Skeletal muscle tissue (tissue), 4 donors: ENCODE measurements around the gene TENT5C. TPM values are rescaled to one million over a fixed set of nuclear protein-coding genes. Genes with fewer than 3 reads are reported as not detected.
A peak's percentile ranks its signal among the peaks of the same experiment; 100 is the strongest.

Experiments used
- H3K27ac ChIP-seq: one replicate; pipeline ENCODE4 v1.7.0; 2013; ENCODE audit warnings: mild to moderate bottlenecking, low read depth, low read length, inconsistent platforms
- H3K27me3 ChIP-seq, 3 donors: one replicate each; pipeline ENCODE4 v1.7.0; 2013; ENCODE audit warnings: low read length in 3 of 3; ENCODE audit not compliant: control insufficient read depth in 3 of 3, insufficient read depth in 3 of 3
- H3K36me3 ChIP-seq, 3 donors: one replicate each; pipeline ENCODE4 v1.7.0; 2013; ENCODE audit warnings: low read length in 3 of 3; ENCODE audit not compliant: control insufficient read depth in 3 of 3, insufficient read depth in 3 of 3
- H3K4me1 ChIP-seq, 3 donors: one replicate each; pipeline ENCODE4 v1.7.0; 2013; ENCODE audit warnings: low read length in 3 of 3, mild to moderate bottlenecking in 3 of 3; ENCODE audit not compliant: control insufficient read depth in 3 of 3, insufficient read depth in 3 of 3
- H3K4me3 ChIP-seq, 3 donors: one replicate each; pipeline ENCODE4 v1.7.0; 2013; ENCODE audit warnings: low read length in 3 of 3
- H3K9ac ChIP-seq, 3 donors: one replicate each; pipeline ENCODE4 v1.7.0; 2013; ENCODE audit warnings: low read length in 3 of 3, mild to moderate bottlenecking in 3 of 3, moderate library complexity in 2 of 3, low read depth in 1 of 3
- H3K9me3 ChIP-seq, 3 donors: one replicate each; pipeline ENCODE4 v1.7.0; 2013; ENCODE audit warnings: low read length in 3 of 3; ENCODE audit not compliant: control insufficient read depth in 3 of 3
- total RNA-seq: library from RNA; depleted of rRNA; stranded (reverse); fragments of >200 nt; gene quantifications from one replicate; pipeline ENCODE4 v1.2.3, GENCODE V29; 2014
- donor health status: Osteomylitis.

Gene TENT5C
- total RNA-seq, 1 donor from 2014 or later, result 48.0 TPM

- H3K4me1 ChIP-seq, result peaks cover 29 to 49% (median 35%) of the 10 kb centered on the region in 3 donors
- H3K9me3 ChIP-seq, result no peaks in the 10 kb centered on the region
- H3K27me3 ChIP-seq, result no peaks in the 10 kb centered on the region
- no peak overlapping the region for H3K9ac ChIP-seq
- H3K4me3 ChIP-seq, result no peak overlapping the region
- no peaks in the 10 kb centered on the region for H3K36me3 ChIP-seq
- no peak overlapping the region for H3K27ac ChIP-seq
Measured at GRCh38 chr1:117659550-117660270, 53.9 kb downstream of the TENT5C start.

- no peak overlapping the region for H3K27ac ChIP-seq
- no peak overlapping the region for H3K4me3 ChIP-seq
- H3K4me1 ChIP-seq, result peaks cover 29 to 42% (median 35%) of the 10 kb centered on the region in 3 donors
- no peaks in the 10 kb centered on the region for H3K9me3 ChIP-seq
- H3K27me3 ChIP-seq, result no peaks in the 10 kb centered on the region
- H3K36me3 ChIP-seq, result no peaks in the 10 kb centered on the region
- no peak overlapping the region for H3K9ac ChIP-seq
Measured at GRCh38 chr1:117660271-117660965, 54.6 kb downstream of the TENT5C start.

DNA sequence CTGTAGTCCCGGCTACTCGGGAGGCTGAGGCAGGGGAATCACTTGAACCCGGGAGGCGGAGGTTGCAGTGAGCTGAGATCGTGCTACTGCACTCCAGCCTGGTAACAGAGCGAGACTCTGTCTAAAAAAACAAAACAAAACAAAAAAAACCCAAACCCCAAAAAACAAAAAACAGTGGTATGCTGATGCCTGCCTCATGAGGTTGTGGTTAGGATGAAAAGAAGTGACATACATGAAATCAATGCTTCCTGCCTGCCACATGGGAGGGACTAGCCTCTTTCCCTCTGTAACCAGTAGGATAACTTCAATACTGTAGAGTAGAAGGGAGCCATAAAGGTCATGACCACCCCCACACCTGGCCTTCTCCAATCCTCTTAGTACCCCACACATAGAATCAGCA lies 55.2 kb downstream of the TENT5C start:
- Histone ChIP-seq H3K4me1 (peaks cover 26 to 36% (median 31%) of the 10 kb centered on the region in 3 donors), H3K27me3 (no peaks in the 10 kb centered on the region), H3K4me3 (no peak overlapping the region), H3K36me3 (no peaks in the 10 kb centered on the region), H3K9ac (peak overlapping the region in 1 of 3 donors; percentile 16), H3K27ac (no peak overlapping the region), H3K9me3 (no peaks in the 10 kb centered on the region)

DNA sequence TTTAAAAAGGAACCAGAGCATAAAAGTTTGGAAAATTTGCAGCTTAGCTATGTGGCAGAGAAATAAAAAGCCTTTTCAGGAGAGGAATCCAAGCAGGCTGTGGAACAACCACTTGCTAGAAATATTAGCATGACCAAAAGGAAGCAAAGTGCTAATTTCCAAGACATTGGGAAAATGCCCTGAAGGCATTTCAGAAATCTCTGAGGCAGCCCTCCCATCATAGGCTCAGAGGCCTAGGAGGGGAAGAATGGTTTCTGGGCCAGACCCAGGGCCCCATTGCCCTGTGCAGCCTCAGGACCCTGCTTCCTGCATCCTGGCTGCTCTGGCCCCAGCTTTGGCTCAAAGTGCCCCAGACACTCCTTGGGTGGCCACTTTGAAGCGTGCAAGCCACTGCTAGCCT lies 56.8 kb downstream of the TENT5C start:
- Histone ChIP-seq H3K4me1 (peaks cover 12 to 22% (median 19%) of the 10 kb centered on the region in 3 donors), H3K27me3 (no peaks in the 10 kb centered on the region), H3K36me3 (no peaks in the 10 kb centered on the region), H3K9me3 (no peaks in the 10 kb centered on the region), H3K4me3 (no peak overlapping the region), H3K27ac (no peak overlapping the region), H3K9ac (no peak overlapping the region)

DNA sequence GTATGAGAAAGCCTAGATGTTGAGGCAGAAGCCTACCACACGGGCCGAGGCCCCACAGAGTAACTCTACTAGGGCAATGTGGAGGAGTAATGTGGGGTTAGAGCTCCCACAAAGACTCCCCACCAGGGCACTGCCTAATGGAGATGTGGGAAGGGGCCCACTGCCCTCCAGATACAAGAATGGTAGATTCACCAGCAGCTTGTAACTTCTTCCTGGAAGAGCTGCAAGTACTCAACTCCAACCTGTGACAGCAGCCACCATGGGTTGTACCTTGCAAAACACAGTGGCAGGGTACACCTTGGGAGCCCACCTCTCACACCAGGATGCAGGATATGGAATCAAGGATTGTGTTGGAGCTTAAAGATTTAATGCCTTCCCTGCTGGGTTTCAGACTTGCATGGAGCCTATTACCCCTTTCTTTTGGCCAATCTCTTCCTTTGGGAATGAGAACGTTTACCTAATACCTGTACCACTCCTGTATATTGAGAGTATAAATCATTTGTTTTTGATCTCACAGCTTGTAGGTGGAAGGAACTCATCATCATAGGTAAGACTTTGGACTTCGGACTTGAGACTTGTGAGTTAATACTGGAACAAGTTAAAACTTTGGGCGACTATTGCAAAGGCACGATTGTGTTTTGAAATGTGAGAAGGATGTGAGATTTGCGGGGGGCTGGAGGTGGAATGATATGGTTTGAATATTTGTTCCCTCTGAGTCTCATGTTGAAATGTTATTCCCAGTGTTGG lies 57.5 kb downstream of the TENT5C start:
- no peaks in the 10 kb centered on the region for H3K27me3 ChIP-seq
- no peak overlapping the region for H3K9ac ChIP-seq
- H3K4me1 ChIP-seq, result peaks cover 7 to 17% (median 14%) of the 10 kb centered on the region in 3 donors
- H3K27ac ChIP-seq, result no peak overlapping the region
- no peaks in the 10 kb centered on the region for H3K36me3 ChIP-seq
- H3K4me3 ChIP-seq, result no peak overlapping the region
- H3K9me3 ChIP-seq, result no peaks in the 10 kb centered on the region

GRCh38 chr1:117664314-117664713 lies 58.5 kb downstream of the TENT5C start:
- no peak overlapping the region for H3K9ac ChIP-seq
- no peaks in the 10 kb centered on the region for H3K9me3 ChIP-seq
- no peak overlapping the region for H3K4me3 ChIP-seq
- H3K4me1 ChIP-seq, result peaks cover 0 to 8% (median 4%) of the 10 kb centered on the region in 3 donors
- H3K27ac ChIP-seq, result no peak overlapping the region
- H3K27me3 ChIP-seq, result no peaks in the 10 kb centered on the region
- no peaks in the 10 kb centered on the region for H3K36me3 ChIP-seq

- Histone ChIP-seq H3K27me3 (no peaks in the 10 kb centered on the region), H3K27ac (no peak overlapping the region), H3K4me3 (no peak overlapping the region), H3K36me3 (no peaks in the 10 kb centered on the region), H3K4me1 (peaks cover 0 to 7% (median 0%) of the 10 kb centered on the region in 3 donors), H3K9ac (no peak overlapping the region), H3K9me3 (no peaks in the 10 kb centered on the region)
Measured at GRCh38 chr1:117665556-117666270, 59.9 kb downstream of the TENT5C start.

GRCh38 chr1:117669572-117669971 lies 63.7 kb downstream of the TENT5C start:
- no peak overlapping the region for H3K9ac ChIP-seq
- no peaks in the 10 kb centered on the region for H3K9me3 ChIP-seq
- H3K27me3 ChIP-seq, result no peaks in the 10 kb centered on the region
- H3K36me3 ChIP-seq, result no peaks in the 10 kb centered on the region
- H3K27ac ChIP-seq, result no peak overlapping the region
- H3K4me3 ChIP-seq, result no peak overlapping the region
- peaks cover 19 to 34% (median 24%) of the 10 kb centered on the region in 3 donors for H3K4me1 ChIP-seq

DNA sequence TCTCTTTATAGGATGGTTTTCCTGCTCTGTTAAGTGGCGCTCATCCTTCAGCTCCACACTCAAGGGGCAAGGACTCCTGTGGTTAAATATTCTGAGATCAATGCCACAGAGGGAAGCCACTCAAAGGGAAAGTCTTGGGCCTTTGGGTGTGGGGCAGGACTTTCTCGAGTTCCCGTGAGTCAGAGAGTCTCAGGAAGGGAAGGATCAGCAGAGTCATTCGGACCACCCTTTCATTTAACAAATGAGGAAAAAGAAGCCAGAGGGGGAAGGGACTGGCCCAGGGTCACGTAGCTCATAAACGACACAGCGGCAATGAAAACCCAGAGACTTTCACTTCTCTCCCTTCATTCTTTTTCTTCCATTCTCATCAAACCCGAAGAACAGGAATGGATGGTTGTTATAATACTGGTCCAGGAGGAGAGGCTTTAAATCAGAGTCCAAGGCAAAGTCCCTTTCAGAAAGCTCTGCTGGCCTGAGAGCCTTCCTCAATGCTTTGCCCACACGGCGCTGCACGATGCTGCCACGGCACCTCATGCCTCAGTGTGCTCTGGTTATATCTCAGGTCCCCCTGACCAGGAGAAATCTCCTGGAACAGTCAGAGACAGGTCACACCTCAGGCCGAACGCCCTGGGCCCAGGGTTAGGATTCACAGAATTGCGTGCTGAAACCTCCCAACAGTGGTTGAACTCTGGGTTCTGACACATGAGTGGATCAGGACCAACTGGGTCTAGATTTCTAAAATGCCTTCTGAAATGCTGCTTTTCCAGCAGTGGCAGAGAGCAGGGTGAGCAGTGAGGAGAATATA lies 65.3 kb downstream of the TENT5C start:
- Histone ChIP-seq H3K27me3 (no peaks in the 10 kb centered on the region), H3K4me3 (peak overlapping the region in 1 of 3 donors; percentile 29), H3K36me3 (no peaks in the 10 kb centered on the region), H3K27ac (peak overlapping the region; percentile 15), H3K4me1 (peaks cover 32 to 46% (median 40%) of the 10 kb centered on the region in 3 donors), H3K9me3 (no peaks in the 10 kb centered on the region), H3K9ac (peak overlapping the region in 1 of 3 donors; percentile 62)
